NCI-H2196 treated with DMSO at 0.1 percent for 48 hours (cell line): ENCODE measurements around the gene EEPD1.
"Not testable (repeated sequence)": the region's sequence is repeated elsewhere in the genome, so short reads cannot be mapped to it uniquely, and the experiment has no call there.

Experiments
- DNase-seq: peaks from one replicate; lab custom pipeline; 2025; ENCODE audit not compliant: unreplicated experiment; lab: John Stamatoyannopoulos, UW

The EEPD1 gene

GRCh38 chr7:36316319-36316718 lies 163.3 kb downstream of the EEPD1 start:
- DNase-seq, result no peak

GRCh38 chr7:36317276-36317675 lies 164.2 kb downstream of the EEPD1 start:
- no peak for DNase-seq

- DNase-seq, result no peak
These were observed 165.1 kb downstream of the EEPD1 start for GRCh38 chr7:36318116-36318515.

- DNase-seq, result not testable (repeated sequence)
These were observed 168.2 kb downstream of the EEPD1 start for GRCh38 chr7:36321284-36321683.

- no peak for DNase-seq
These were observed 183.3 kb downstream of the EEPD1 start for GRCh38 chr7:36336390-36336789.

- DNase-seq, result no peak
These were observed 185.2 kb downstream of the EEPD1 start for GRCh38 chr7:36338256-36338655.

GRCh38 chr7:36343548-36343947 lies 190.5 kb downstream of the EEPD1 start:
- no peak for DNase-seq

GRCh38 chr7:36344622-36345021 lies 191.6 kb downstream of the EEPD1 start:
- DNase-seq, result no peak

- DNase-seq, result no peak
These were observed 193.3 kb downstream of the EEPD1 start for GRCh38 chr7:36346260-36346831.

GRCh38 chr7:36348256-36348655 lies 195.2 kb downstream of the EEPD1 start:
- DNase-seq, result no peak

GRCh38 chr7:36348771-36349170 lies 195.7 kb downstream of the EEPD1 start:
- no peak for DNase-seq

GRCh38 chr7:36349626-36350025 lies 196.6 kb downstream of the EEPD1 start:
- no peak for DNase-seq
